GM19193 (cell line): Measurements from ENCODE around the gene KLHL17.

Source experiments
- POLR2A ChIP-seq: IDR thresholded peaks from 4 replicates; pipeline ENCODE4 v1.6.1; 2011; ENCODE audit not compliant: insufficient read depth, insufficient read length; ENCODE audit errors: extremely low read depth

The KLHL17 gene

DNA sequence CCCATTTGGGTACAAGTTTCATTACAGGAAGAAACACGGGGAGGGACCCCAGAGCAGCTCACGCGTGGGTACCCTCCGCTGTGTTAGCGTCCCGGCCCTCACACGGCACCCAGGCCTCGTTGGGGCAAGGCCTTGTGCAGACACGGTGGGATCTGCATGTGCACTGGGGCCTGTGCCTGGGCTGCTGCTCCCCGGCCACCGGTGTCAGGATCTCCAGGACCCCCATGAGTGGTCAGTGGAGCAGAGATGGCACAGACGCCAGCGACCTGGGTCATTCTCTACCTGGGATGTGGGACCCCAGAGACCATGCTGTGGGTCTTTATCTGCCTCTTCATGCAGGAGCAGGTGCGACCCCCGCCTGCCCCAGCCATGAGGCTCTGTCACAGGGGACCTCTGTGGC is 42.0 kb upstream of the KLHL17 start:
- no peak for TF ChIP-seq POLR2A

DNA sequence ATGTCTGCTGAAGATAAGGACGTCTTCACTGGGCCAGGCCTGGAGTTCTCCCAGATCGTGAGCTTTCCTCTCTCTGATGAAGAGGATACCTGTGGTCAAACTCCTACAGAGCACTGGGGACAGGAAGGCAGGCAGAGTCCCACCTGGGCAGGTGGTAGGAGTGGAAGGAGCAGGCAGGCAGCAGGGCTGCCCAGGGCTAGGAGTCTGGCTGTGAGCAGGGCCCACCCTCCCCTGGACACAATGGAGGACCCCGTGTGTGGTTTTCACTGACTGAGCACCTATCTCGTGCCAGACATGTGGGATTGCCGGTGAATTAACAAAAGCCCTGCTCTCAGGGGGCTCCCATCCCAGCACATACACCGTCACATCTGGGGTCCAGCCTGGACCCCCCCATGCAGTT is 41.5 kb upstream of the KLHL17 start:
- TF ChIP-seq POLR2A = no peak

DNA sequence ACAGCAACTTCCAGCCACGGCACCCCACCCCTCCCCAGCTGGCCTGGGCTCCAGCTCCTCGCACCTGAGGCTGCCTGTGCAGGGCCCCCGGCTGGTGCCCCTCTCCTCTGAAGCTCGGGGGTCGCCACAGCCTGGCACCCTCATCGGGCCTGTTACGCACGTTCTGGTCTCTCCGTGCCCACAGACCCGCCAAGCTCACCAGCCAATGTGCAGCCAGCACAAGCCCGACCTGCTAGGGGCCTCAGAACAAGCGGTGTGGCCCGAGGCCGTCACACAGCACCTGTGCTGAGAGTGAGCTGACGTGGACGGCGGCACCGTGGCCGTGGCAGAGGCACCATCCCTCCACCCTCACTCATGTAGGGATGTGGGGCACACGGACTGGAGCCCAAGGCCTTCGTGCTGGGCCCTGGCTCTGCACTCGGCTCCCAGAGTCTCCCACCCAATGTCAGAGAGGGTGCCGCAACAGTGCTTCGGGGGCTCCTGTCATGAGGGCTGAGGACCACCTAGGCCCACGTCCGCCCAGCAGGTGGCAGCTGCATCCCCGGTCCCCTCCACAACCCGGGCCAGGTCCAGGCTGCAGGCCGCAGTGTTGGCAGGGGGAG is 41.0 kb upstream of the KLHL17 start:
- no peak for TF ChIP-seq POLR2A

GRCh38 chr1:920010-920409 is 40.4 kb upstream of the KLHL17 start:
- TF ChIP-seq POLR2A = no peak

DNA sequence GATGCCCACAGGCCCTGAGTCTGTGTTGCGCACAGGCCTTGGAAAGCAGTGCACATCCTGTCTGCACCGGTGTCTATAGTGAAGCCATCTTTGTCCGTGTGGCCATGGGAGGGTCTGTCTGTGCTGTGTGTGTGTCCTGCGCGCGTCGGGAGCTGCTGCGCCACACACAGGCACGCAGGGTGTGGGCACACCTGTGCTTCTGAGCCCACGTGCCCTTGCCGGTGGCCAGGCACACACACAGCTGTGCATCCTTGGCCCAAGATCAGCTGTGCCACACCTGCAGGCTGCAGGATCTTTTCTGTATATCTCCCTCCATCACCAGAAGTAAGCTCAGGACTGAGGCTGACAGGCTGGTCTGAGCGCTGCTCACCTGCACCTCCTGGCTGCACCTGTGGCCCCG is 39.9 kb upstream of the KLHL17 start:
- no peak for TF ChIP-seq POLR2A

GRCh38 chr1:921011-921837 is 39.2 kb upstream of the KLHL17 start:
- TF ChIP-seq POLR2A = no peak

DNA sequence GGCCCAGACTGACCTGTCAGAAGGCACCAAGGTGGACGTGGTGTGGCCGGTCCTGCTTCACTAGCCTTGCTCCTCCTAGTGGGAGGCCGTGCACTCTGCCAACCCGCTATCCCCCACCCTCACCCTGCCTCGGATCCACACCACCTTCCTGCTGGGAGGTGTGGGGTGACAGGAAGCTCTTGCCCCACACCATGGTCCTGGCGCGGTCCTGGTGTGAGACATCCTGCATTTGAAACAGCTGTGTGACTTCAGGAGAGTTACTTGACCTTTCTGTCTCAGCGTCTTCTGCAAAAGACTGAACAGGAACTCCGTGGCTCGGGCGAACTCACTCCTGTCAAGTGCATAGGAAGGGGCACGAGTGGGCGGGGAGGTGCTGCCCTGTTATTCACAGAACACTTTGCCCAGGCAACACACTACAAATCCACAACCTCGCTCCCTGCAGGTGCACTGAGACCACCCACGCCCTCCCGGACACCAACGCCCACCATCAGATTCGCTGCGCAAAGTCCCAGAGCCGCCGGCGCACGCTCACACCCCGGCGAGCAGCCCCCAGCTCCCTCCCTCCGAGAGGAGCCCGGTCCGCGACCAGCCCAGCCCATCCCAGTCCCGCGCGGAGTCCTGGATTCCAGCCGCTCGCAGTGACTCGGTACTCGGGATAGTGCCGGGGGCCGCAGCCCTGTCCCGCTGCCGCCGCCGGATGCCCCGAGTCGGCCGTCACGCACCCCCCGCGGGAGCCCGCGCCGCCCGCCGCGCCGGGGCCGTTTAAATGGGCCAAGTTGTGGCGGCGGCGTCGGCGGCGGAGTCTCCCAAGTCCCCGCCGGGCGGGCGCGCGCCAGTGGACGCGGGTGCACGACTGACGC is 37.0 kb upstream of the KLHL17 start, which contains the start of gene SAMD11:
TSS of gene SAMD11 (plus strand) at position 793 of the 860 bp plus-strand sequence. CDS start 509 bp downstream, outside the sequence.
- TF ChIP-seq POLR2A = no peak

GRCh38 chr1:923991-924655 is 36.3 kb upstream of the KLHL17 start:
- TF ChIP-seq POLR2A = no peak

DNA sequence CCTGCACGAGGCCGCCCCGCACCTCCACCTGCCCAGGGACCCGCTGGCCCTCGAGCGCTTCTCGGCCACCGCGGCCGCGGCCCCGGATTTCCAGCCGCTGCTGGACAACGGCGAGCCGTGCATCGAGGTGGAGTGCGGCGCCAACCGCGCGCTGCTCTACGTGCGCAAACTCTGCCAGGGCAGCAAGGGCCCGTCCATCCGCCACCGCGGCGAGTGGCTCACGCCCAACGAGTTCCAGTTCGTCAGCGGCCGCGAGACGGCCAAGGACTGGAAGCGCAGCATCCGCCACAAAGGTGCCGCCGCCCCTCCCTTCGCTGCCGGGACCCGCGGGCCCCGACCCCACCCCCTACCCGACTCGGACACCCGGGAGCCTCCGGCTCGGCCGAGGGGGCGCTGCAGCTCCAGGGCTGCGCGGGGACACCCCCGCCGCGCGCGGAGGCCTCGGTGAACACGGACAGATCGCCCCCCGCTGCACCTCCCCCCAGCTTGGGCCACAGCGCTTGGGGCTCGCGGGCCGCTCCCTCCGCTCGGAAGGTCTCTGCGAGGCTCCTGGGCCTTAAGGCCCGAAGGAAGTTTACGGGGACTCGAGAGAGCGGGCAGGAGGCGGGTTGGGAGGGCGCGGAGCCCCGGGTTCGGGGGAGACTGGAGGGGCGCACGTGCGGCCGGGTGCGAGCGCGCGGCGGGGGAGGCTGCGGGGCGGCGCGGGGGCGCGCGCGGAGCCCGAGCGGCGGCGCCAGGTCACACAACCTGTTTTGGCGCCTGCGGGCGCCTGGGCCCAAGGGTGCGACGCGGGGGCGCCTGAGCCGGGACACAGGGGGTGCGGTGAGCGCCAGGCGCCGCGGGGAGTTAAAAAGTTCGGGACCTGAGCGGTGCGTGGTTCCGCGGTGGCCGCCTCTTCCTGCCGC is 35.5 kb upstream of the KLHL17 start:
- no peak for TF ChIP-seq POLR2A

DNA sequence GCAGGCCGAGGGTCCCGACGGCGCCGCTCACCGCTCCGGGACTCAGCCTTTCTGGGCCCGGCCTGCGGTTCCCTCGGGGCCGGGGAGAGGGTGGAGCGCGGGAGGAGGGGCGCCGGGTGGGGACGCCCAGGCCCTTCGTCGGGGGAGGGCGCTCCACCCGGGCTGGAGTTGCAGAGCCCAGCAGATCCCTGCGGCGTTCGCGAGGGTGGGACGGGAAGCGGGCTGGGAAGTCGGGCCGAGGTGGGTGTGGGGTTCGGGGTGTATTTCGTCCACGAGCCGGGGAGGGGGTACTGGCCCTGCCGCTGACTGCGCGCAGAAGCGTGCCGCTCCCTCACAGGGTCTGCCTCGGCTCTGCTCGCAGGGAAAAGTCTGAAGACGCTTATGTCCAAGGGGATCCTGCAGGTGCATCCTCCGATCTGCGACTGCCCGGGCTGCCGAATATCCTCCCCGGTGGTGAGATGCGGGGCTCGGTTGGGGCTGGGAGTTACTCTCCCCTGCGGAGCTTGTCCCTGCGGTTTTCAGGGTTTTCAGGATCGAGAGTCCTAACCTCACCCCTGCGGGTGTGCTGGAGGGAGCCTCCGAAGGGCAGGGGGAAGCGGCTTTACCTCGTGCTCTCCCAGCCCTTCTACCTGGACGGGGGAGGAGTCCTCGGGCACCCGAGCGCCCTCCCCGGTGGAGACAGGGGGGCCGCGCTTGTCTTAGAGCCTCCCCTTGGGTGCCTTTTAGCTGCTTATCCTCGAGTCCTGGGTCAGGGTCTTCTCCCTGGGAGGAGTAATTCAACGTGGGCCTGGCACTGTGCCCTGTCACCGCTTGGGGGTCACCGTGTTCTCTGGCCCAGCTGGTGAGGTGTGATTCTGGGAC is 34.6 kb upstream of the KLHL17 start:
- no peak for TF ChIP-seq POLR2A

- no peak for TF ChIP-seq POLR2A
These were observed 33.1 kb upstream of the KLHL17 start for GRCh38 chr1:927234-927633.

DNA sequence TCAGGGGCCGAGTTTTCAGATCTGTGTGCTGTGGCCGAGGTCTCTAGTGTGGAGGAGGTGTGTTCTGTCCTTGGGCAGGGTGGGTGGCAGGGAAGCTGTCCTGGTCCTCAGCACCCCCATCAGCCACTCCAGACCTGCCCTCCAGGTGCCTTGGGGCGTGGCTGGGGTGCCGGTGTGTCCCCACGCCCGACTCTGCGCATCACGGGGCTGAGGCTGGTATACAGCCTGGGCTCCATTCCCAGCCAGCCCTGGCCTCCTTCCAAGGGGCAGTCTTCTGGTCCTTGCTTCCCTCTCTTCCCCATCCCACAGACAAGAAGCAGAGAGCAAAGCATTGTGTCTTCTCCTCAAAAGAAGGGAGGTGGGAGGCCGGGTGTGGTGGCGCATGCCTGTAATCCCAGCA is 32.6 kb upstream of the KLHL17 start:
- TF ChIP-seq POLR2A = no peak
